Measurements from ENCODE around the gene B4GALNT1.
"Not testable (repeated sequence)": the region's sequence is repeated elsewhere in the genome, so short reads cannot be mapped to it uniquely, and the experiment has no call there.

Gene B4GALNT1

DNA sequence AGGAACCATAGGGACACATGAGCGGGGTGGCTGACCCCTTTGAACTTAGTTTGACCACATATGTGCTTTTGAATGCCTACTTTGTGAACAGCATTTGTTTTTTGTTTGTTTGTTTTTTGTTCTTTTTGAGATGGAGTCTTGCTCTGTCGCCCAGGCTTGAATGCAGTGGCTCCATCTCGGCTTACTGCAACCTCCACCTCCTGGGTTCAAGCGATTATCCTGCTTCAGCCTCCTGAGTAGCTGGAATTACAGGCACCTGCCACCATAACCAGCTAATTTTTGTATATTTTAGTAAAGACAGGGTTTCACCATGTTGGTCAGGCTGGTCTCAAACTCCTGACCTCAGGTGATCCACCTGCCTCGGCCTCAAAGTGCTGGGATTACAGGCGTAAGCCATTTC is 14.6 kb downstream of the B4GALNT1 start:
- not testable (repeated sequence) for H3K9me3 ChIP-seq (ENCODE audit: control insufficient read depth in 1 of 2, low read length in 2 of 2); H3K27ac ChIP-seq (ENCODE audit: low read length); H3K4me3 ChIP-seq (ENCODE audit: low read depth in 1 of 2, low read length in 2 of 2)
- H3K4me1 ChIP-seq (ENCODE audit: control insufficient read depth in 1 of 2, insufficient read depth in 2 of 2, low read length in 2 of 2) = peaks cover 6 to 38% of the 10 kb centered on the region in 2 donors
- H3K36me3 ChIP-seq (ENCODE audit: control insufficient read depth in 1 of 2, insufficient read depth in 2 of 2, low read length in 2 of 2) = peaks cover 6 to 35% of the 10 kb centered on the region in 2 donors
- H3K27me3 ChIP-seq (ENCODE audit: low read depth, low read length) = peaks cover 37% of the 10 kb centered on the region

DNA sequence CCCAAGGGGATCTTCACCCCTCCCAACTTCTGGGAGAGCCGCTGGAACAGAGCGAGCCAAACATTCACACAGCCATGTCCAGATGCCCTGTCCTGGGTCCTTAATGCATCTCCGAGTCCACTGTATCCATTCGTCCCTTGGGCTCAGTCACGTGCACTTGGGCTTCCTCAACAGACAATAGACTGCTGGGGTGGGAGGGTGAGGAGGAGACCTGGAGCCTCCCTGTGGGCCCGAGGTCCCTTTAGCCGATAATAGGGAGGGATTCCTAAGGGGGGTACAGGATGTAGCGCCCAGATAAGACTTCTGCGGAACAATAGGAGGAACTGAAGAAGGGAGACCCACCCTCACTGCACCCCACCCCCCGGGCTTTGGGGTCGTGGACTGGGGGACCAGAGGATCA is 15.1 kb downstream of the B4GALNT1 start:
- H3K4me1 ChIP-seq (ENCODE audit: control insufficient read depth in 1 of 2, insufficient read depth in 2 of 2, low read length in 2 of 2) = peaks cover 6 to 43% of the 10 kb centered on the region in 2 donors
- H3K27me3 ChIP-seq (ENCODE audit: low read depth, low read length) = peaks cover 37% of the 10 kb centered on the region
- no peak overlapping the region for H3K4me3 ChIP-seq (ENCODE audit: low read depth in 1 of 2, low read length in 2 of 2)
- H3K36me3 ChIP-seq (ENCODE audit: control insufficient read depth in 1 of 2, insufficient read depth in 2 of 2, low read length in 2 of 2) = peaks cover 6 to 37% of the 10 kb centered on the region in 2 donors
- no peak overlapping the region for H3K27ac ChIP-seq (ENCODE audit: low read length)
- H3K9me3 ChIP-seq (ENCODE audit: control insufficient read depth in 1 of 2, low read length in 2 of 2) = no peaks in the 10 kb centered on the region

DNA sequence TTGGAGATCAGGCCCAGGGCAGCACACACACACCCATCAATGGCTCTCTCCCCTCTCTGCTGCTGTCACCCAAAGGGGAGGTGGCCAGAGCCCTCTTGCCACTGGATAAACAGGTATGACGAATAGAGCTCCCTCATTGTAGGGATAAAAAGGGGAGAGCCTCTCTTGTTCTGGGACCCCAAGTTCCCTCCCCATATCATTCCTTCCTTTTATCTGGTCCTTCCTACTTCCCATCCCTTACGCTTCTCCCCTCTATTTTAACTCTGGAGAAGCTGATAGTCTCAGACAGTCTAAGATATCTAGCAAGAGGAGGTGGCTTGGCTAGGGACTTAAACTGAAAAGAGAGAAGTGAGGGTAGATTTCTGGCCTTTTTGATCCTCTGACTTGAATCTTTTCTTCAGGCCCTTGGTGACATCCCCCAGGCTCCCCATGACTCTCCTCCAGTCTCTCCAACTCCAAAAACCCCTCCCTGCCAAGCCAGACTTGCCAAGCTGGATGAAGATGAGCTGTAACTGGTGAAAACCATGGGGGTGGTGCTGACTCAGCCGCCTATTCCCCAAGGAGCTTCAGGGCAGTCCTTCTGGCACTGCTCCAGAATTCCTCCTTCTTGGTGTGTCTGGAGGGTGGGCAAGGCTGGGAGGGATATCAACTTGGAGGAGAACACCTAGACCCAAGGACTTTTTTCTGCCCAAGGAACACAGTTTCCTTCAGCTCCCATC is 16.5 kb downstream of the B4GALNT1 start:
- Histone ChIP-seq H3K9me3 (ENCODE audit: control insufficient read depth in 1 of 2, low read length in 2 of 2) (no peaks in the 10 kb centered on the region), H3K4me1 (ENCODE audit: control insufficient read depth in 1 of 2, insufficient read depth in 2 of 2, low read length in 2 of 2) (peaks cover 6 to 49% of the 10 kb centered on the region in 2 donors), H3K4me3 (ENCODE audit: low read depth in 1 of 2, low read length in 2 of 2) (no peak overlapping the region), H3K27ac (ENCODE audit: low read length) (no peak overlapping the region), H3K27me3 (ENCODE audit: low read depth, low read length) (peaks cover 32% of the 10 kb centered on the region), H3K36me3 (ENCODE audit: control insufficient read depth in 1 of 2, insufficient read depth in 2 of 2, low read length in 2 of 2) (peaks cover 6 to 37% of the 10 kb centered on the region in 2 donors)

DNA sequence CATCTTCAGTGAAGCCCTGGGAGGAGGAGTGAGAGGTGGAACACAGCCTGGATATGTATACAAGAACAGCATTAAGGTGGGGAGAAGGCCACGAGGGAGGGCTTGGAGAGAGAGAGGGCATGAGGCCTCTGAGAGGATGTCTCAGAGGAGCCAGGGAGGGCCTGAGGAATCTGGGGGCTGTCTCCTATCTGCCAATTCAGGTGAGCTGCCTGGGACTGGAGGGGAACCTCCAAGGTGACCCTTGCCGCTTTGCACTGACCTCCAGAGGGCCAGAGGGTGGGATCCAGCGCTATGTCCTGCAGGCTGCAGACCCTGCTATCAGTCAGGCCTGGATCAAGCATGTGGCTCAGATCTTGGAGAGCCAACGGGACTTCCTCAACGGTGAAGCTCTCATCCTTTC is 17.4 kb downstream of the B4GALNT1 start:
- Histone ChIP-seq H3K4me3 (ENCODE audit: low read depth in 1 of 2, low read length in 2 of 2) (no peak overlapping the region), H3K27ac (ENCODE audit: low read length) (no peak overlapping the region), H3K4me1 (ENCODE audit: control insufficient read depth in 1 of 2, insufficient read depth in 2 of 2, low read length in 2 of 2) (peaks cover 0 to 48% of the 10 kb centered on the region in 2 donors), H3K9me3 (ENCODE audit: control insufficient read depth in 1 of 2, low read length in 2 of 2) (no peaks in the 10 kb centered on the region), H3K36me3 (ENCODE audit: control insufficient read depth in 1 of 2, insufficient read depth in 2 of 2, low read length in 2 of 2) (peaks cover 6 to 37% of the 10 kb centered on the region in 2 donors), H3K27me3 (ENCODE audit: low read depth, low read length) (peaks cover 30% of the 10 kb centered on the region)

DNA sequence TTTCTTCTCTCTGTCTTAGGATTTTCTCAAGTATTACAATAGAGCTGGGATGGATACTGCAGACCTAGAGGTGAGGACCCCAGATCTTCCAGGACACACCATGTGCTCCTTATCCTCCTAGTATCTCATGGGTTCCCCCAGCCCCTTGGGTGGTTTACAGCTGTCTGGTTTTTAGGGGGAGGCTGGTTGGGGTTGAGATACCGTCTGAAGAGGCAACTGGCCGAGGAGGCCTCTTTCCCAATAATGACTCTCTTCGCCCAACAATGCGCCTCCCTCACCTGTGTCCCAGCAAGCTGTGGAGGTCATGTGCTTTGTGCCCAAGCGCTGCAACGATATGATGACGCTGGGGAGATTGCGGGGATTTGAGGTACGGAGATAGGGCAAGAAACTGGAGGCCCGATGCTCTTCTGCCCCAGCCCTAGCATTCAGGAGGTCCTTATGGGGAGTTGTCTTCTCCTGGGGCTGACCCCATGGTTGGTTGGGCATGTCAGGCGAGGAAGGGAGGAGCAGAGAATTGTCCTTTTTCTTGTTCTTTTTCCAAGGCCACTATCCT is 18.0 kb downstream of the B4GALNT1 start:
- Histone ChIP-seq H3K4me3 (ENCODE audit: low read depth in 1 of 2, low read length in 2 of 2) (no peak overlapping the region), H3K36me3 (ENCODE audit: control insufficient read depth in 1 of 2, insufficient read depth in 2 of 2, low read length in 2 of 2) (peaks cover 6 to 37% of the 10 kb centered on the region in 2 donors), H3K27ac (ENCODE audit: low read length) (no peak overlapping the region), H3K9me3 (ENCODE audit: control insufficient read depth in 1 of 2, low read length in 2 of 2) (no peaks in the 10 kb centered on the region), H3K27me3 (ENCODE audit: low read depth, low read length) (peaks cover 24% of the 10 kb centered on the region), H3K4me1 (ENCODE audit: control insufficient read depth in 1 of 2, insufficient read depth in 2 of 2, low read length in 2 of 2) (peaks cover 0 to 52% of the 10 kb centered on the region in 2 donors)

DNA sequence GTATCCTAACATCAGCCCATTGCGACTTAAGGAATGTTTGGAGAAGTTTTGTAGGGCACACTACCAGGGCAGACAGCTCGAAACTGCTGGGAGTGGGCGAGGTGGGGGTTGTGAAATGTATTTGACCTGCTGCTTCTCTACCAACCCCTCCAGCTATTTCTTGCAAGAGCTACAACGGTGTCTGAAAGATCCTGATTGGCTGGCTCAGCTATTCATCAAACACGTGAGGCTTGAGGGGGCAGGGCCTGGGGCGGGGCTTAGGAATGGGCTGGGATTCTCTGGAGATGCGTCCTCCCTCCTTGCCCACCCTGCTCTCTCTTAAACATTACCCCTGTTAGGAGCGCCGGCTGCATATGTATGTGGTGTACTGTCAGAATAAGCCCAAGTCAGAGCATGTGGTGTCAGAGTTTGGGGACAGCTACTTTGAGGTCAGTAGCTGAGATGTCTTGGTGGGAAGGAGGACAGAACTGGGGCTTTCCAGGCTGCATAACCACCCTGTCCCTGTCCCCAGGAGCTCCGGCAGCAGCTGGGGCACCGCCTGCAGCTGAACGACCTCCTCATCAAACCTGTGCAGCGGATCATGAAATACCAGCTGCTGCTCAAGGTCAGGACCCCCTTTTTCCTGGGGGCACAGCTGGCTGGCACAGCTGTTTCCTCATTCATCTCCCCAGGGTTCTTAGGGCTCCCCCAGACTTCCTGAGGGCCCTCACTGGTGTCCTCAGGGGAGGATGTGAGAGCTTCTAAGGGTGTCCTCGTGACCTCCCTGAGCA is 18.6 kb downstream of the B4GALNT1 start:
- Histone ChIP-seq H3K27me3 (ENCODE audit: low read depth, low read length) (peaks cover 18% of the 10 kb centered on the region), H3K4me3 (ENCODE audit: low read depth in 1 of 2, low read length in 2 of 2) (no peak overlapping the region), H3K36me3 (ENCODE audit: control insufficient read depth in 1 of 2, insufficient read depth in 2 of 2, low read length in 2 of 2) (peaks cover 6 to 37% of the 10 kb centered on the region in 2 donors), H3K4me1 (ENCODE audit: control insufficient read depth in 1 of 2, insufficient read depth in 2 of 2, low read length in 2 of 2) (peaks cover 0 to 57% of the 10 kb centered on the region in 2 donors), H3K9me3 (ENCODE audit: control insufficient read depth in 1 of 2, low read length in 2 of 2) (no peaks in the 10 kb centered on the region), H3K27ac (ENCODE audit: low read length) (no peak overlapping the region)

DNA sequence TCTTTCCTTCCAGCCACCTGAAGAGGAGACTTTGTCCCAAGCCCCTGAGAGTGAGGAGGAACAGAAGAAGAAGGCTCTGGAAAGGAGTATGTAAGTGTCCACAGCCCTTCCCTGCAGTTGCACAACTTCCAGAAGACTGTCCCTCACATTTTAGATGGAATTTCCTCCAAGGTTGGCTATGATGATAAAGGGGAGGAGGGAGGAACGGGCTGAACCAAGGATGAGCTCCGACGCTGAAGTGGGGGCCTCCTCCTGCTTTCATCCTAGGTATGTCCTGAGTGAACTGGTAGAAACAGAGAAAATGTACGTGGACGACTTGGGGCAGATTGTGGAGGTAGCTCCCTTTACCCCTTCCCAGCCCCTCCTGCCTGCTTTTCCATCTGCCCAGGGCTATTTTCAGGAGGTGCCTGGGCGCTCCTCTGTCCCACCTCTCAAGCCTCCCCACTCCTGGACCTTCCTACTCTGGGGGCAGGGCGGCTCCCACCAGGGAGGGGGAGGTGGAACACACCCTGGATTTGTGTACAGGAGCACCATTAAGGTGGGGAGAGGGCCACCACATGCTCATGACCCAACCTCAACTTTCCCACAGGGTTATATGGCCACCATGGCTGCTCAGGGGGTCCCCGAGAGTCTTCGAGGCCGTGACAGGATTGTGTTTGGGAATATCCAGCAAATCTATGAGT is 19.4 kb downstream of the B4GALNT1 start:
- Histone ChIP-seq H3K27me3 (ENCODE audit: low read depth, low read length) (peaks cover 15% of the 10 kb centered on the region), H3K9me3 (ENCODE audit: control insufficient read depth in 1 of 2, low read length in 2 of 2) (no peaks in the 10 kb centered on the region), H3K36me3 (ENCODE audit: control insufficient read depth in 1 of 2, insufficient read depth in 2 of 2, low read length in 2 of 2) (peaks cover 6 to 37% of the 10 kb centered on the region in 2 donors), H3K27ac (ENCODE audit: low read length) (no peak overlapping the region), H3K4me3 (ENCODE audit: low read depth in 1 of 2, low read length in 2 of 2) (peak overlapping the region in 1 of 2 donors; percentile 74), H3K4me1 (ENCODE audit: control insufficient read depth in 1 of 2, insufficient read depth in 2 of 2, low read length in 2 of 2) (peaks cover 0 to 62% of the 10 kb centered on the region in 2 donors)

DNA sequence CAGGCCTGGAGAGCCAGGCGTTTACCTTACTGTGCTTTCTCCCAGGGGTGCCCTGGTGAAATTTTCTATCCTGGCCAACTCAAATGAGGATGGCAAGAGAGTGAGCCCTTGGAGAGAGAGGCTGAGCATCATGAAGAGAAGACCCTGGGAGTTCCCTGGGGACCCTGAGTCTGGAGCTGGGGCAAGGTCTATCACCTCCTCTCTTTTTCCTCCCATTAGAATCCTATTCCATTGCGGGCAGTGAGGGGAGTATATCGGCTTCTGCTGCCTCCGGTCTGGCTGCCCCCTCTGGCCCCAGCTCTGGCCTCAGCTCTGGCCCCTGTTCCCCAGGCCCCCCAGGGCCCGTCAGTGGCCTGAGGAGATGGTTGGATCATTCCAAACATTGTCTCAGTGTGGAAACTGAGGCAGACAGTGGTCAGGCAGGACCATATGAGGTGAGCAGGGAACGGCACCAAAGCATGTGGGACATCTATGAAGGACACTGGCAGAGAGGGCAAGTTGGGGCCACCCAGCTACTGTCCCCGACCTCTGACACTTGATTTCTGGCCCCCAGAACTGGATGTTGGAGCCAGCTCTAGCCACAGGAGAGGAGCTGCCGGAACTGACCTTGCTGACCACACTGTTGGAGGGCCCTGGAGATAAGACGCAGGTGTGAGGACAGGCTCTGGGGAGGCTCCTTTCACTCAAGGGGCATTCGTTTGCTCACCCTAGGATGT is 20.1 kb downstream of the B4GALNT1 start:
- H3K4me3 ChIP-seq (ENCODE audit: low read depth in 1 of 2, low read length in 2 of 2) = peak overlapping the region in 1 of 2 donors; percentile 74
- H3K27me3 ChIP-seq (ENCODE audit: low read depth, low read length) = peaks cover 15% of the 10 kb centered on the region
- H3K4me1 ChIP-seq (ENCODE audit: control insufficient read depth in 1 of 2, insufficient read depth in 2 of 2, low read length in 2 of 2) = peaks cover 0 to 62% of the 10 kb centered on the region in 2 donors
- no peaks in the 10 kb centered on the region for H3K9me3 ChIP-seq (ENCODE audit: control insufficient read depth in 1 of 2, low read length in 2 of 2)
- peaks cover 6 to 35% of the 10 kb centered on the region in 2 donors for H3K36me3 ChIP-seq (ENCODE audit: control insufficient read depth in 1 of 2, insufficient read depth in 2 of 2, low read length in 2 of 2)
- H3K27ac ChIP-seq (ENCODE audit: low read length) = no peak overlapping the region

DNA sequence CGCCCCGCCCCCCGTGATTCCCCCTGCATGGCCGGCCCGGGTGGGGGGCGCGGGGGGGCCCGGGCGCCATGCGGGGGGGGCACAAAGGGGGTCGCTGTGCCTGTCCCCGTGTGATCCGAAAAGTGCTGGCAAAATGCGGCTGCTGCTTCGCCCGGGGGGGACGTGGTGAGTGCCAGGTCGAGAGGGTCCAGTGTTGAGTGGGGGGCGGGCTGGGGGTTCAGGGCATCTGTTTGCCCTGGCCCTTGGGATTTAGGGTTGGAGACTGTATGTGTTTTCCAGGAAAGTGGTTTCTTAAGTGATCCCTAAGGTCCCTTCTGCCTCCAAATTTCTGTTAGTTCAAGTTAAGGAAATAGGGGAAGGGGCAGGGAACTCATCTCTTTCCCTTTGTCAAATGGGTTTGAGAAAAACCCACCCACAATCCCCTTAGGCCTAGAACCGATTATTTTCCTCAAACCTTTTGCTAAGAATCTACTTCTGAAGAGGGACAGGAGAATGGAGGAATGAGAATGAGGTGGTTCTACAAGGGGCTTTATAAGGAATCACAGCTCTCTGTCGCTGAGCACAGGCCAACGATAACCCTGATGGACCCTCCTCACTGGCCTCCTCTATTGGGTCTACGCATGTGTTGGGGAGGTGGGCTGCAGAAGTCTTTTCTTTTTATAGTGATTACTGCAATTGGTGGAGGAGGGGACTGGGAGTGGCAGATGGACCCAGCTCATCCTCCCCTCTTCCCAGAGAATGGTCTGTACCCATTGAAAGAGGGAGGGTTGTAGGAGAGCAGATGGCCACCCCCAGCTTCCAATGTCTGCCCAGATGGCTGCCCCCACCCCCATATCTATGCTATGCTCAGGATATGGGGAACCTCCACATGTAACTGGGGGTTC is 20.9 kb downstream of the B4GALNT1 start:
- peaks cover 6 to 35% of the 10 kb centered on the region in 2 donors for H3K36me3 ChIP-seq (ENCODE audit: control insufficient read depth in 1 of 2, insufficient read depth in 2 of 2, low read length in 2 of 2)
- H3K4me1 ChIP-seq (ENCODE audit: control insufficient read depth in 1 of 2, insufficient read depth in 2 of 2, low read length in 2 of 2) = peaks cover 0 to 62% of the 10 kb centered on the region in 2 donors
- H3K27me3 ChIP-seq (ENCODE audit: low read depth, low read length) = peaks cover 15% of the 10 kb centered on the region
- no peak overlapping the region for H3K27ac ChIP-seq (ENCODE audit: low read length)
- peak overlapping the region; percentile 57 to 74 for H3K4me3 ChIP-seq (ENCODE audit: low read depth in 1 of 2, low read length in 2 of 2)
- H3K9me3 ChIP-seq (ENCODE audit: control insufficient read depth in 1 of 2, low read length in 2 of 2) = no peaks in the 10 kb centered on the region

All from muscle layer of duodenum (tissue), 2 donors.